H1 (cell line): ENCODE data around the gene ST6GALNAC5. TPM values are rescaled to one million over a fixed set of nuclear protein-coding genes. Genes with fewer than 3 reads are reported as not detected.

ENCODE experiments used
- CTCF ChIA-PET: fragments of 300-600 bp; sonication (Branson Sonifier 250); formaldehyde crosslinking; loops from one replicate; lab custom pipeline; 2021; ENCODE audit not compliant: partially characterized antibody; lab: Charles Lee
- POLR2A ChIA-PET: fragments of 300-600 bp; sonication (Branson Sonifier 250); formaldehyde crosslinking; loops from one replicate; lab custom pipeline; 2021; ENCODE audit warnings: inconsistent platforms; ENCODE audit not compliant: partially characterized antibody; lab: Charles Lee
- DNase-seq, 2 experiments: peaks; one replicate each; pipeline versions ENCODE4 v3.0.0 to v3.0.0-alpha.2; 2010 to 2022; ENCODE audit warnings: low spot score in 2 of 2, low read depth in 1 of 2, mixed read lengths in 1 of 2
- FAIRE-seq: peaks from 2 replicates; lab custom pipeline; 2011; peaks lifted over from hg19 to GRCh38; lab: Jason Lieb, UNC
- H2AFZ ChIP-seq: 2 replicates; pipeline ENCODE4 v1.8.1; 2012; ENCODE audit warnings: low read length, inconsistent platforms
- H2AK5ac ChIP-seq: 2 replicates; pipeline ENCODE4 v1.6.1; 2013; ENCODE audit warnings: low read depth, low read length
- H2BK120ac ChIP-seq: replicated peaks from 2 replicates; pipeline ENCODE3; 2013; ENCODE audit warnings: low read depth, low read length, inconsistent platforms
- H2BK12ac ChIP-seq: 2 replicates; pipeline ENCODE4 v1.6.1; 2013; ENCODE audit warnings: low read depth, low read length
- H2BK15ac ChIP-seq: 2 replicates; pipeline ENCODE4 v1.6.1; 2013; ENCODE audit warnings: low read length
- H2BK20ac ChIP-seq: 2 replicates; pipeline ENCODE4 v1.6.1; 2013; ENCODE audit warnings: low read length
- H2BK5ac ChIP-seq: 2 replicates; pipeline ENCODE4 v1.6.1; 2013; ENCODE audit warnings: low read depth, low read length
- H3K14ac ChIP-seq: 2 replicates; pipeline ENCODE4 v1.6.1; 2013; ENCODE audit warnings: inconsistent platforms; ENCODE audit not compliant: insufficient read length
- H3K18ac ChIP-seq: 2 replicates; pipeline ENCODE4 v1.6.1; 2013; ENCODE audit warnings: low read length; ENCODE audit errors: extremely low read depth
- H3K23ac ChIP-seq: 2 replicates; pipeline ENCODE4 v1.6.1; 2013; ENCODE audit warnings: inconsistent platforms; ENCODE audit not compliant: insufficient read length
- H3K23me2 ChIP-seq: 2 replicates; pipeline ENCODE4 v1.6.1; 2013; ENCODE audit warnings: low read depth, low read length
- H3K27ac ChIP-seq: 2 replicates; pipeline ENCODE4 v1.6.1; 2011; ENCODE audit warnings: low read depth, low read length, inconsistent platforms
- H3K27me3 ChIP-seq, 4 experiments: replicated peaks in 1 of 4; 1 replicate in 1 of 4; 2 replicates in 3 of 4; pipeline versions ENCODE4 v1.6.1 to v1.8.1; 2011 to 2013; ENCODE audit warnings: low read length in 3 of 4, mild to moderate bottlenecking in 3 of 4, inconsistent platforms in 2 of 4, mixed read lengths in 2 of 4, moderate library complexity in 1 of 4; ENCODE audit not compliant: control insufficient read depth in 3 of 4, insufficient read depth in 3 of 4; ENCODE audit errors: extremely low read depth in 1 of 4
- H3K36me3 ChIP-seq, 4 experiments: 2 replicates each; pipeline versions ENCODE4 v1.6.1 to v1.8.1; 2011 to 2013; ENCODE audit warnings: mild to moderate bottlenecking in 4 of 4, low read length in 3 of 4, moderate library complexity in 2 of 4, control low read depth in 1 of 4, inconsistent platforms in 1 of 4; ENCODE audit not compliant: insufficient read depth in 4 of 4, control insufficient read depth in 2 of 4
- H3K4ac ChIP-seq: replicated peaks from 2 replicates; pipeline ENCODE3; 2013; ENCODE audit warnings: low read length, low read depth, mixed read lengths, inconsistent platforms; ENCODE audit not compliant: insufficient read length
- H3K4me1 ChIP-seq, 4 experiments: replicated peaks in 1 of 4; 1 replicate in 1 of 4; 2 replicates in 3 of 4; pipeline versions ENCODE4 v1.6.1 to v1.8.1; 2011 to 2013; ENCODE audit warnings: low read length in 3 of 4, inconsistent platforms in 2 of 4, mixed read lengths in 1 of 4; ENCODE audit not compliant: insufficient read depth in 4 of 4, control insufficient read depth in 3 of 4
- H3K4me2 ChIP-seq, 2 experiments: 2 replicates each; pipeline versions ENCODE4 v1.6.1 to v1.8.1; 2011 to 2013; ENCODE audit warnings: low read depth in 2 of 2, low read length in 2 of 2, control low read depth in 1 of 2, inconsistent platforms in 1 of 2, mild to moderate bottlenecking in 1 of 2; ENCODE audit not compliant: insufficient read depth in 1 of 2
- H3K4me3 ChIP-seq, 4 experiments: fragments of 200-600, 300-600 bp in 1 of 4; sonication (generic), shearing (Covaris generic), sonication (Bioruptor Twin) in 1 of 4; 2 replicates each; pipeline versions ENCODE4 v1.5.1 to v1.8.1; 2011 to 2016; ENCODE audit warnings: low read length in 4 of 4, low read depth in 3 of 4, control low read depth in 2 of 4, inconsistent platforms in 2 of 4, mild to moderate bottlenecking in 2 of 4, mixed read lengths in 1 of 4, moderate library complexity in 1 of 4; ENCODE audit not compliant: insufficient read depth in 2 of 4; ENCODE audit errors: extremely low read depth in 1 of 4
- H3K56ac ChIP-seq: replicated peaks from 2 replicates; pipeline ENCODE3; 2013; ENCODE audit warnings: low read depth, mild to moderate bottlenecking, mixed read lengths, low read length, inconsistent platforms; ENCODE audit not compliant: insufficient read length
- H3K79me1 ChIP-seq: 2 replicates; pipeline ENCODE4 v1.6.1; 2013; ENCODE audit warnings: low read depth, low read length, control low read depth
- H3K79me2 ChIP-seq, 2 experiments: 2 replicates each; pipeline versions ENCODE4 v1.6.1 to v1.8.1; 2012 to 2013; ENCODE audit warnings: low read length in 2 of 2, mild to moderate bottlenecking in 2 of 2, inconsistent platforms in 1 of 2; ENCODE audit not compliant: insufficient read depth in 2 of 2, control insufficient read depth in 1 of 2
- H3K9ac ChIP-seq, 4 experiments: replicated peaks in 1 of 4; 1 replicate in 1 of 4; 2 replicates in 3 of 4; pipeline versions ENCODE4 v1.6.1 to v1.8.1; 2011 to 2013; ENCODE audit warnings: low read depth in 3 of 4, low read length in 3 of 4, control low read depth in 2 of 4, mild to moderate bottlenecking in 2 of 4, moderate library complexity in 2 of 4, inconsistent platforms in 1 of 4; ENCODE audit errors: extremely low read depth in 1 of 4
- H3K9me3 ChIP-seq, 2 experiments: 2 replicates each; pipeline versions ENCODE4 v1.6.1 to v1.8.1; 2012 to 2013; ENCODE audit warnings: mild to moderate bottlenecking in 2 of 2, moderate library complexity in 2 of 2, control low read depth in 1 of 2, inconsistent platforms in 1 of 2, low read depth in 1 of 2, low read length in 1 of 2, mixed read lengths in 1 of 2; ENCODE audit not compliant: insufficient read depth in 2 of 2
- H4K20me1 ChIP-seq, 2 experiments: replicated peaks in 1 of 2; 2 replicates each; pipeline versions ENCODE3 to v1.8.1; 2011 to 2013; ENCODE audit warnings: inconsistent platforms in 2 of 2, low read length in 2 of 2, mild to moderate bottlenecking in 1 of 2; ENCODE audit not compliant: insufficient read depth in 2 of 2, control insufficient read depth in 1 of 2
- H4K5ac ChIP-seq: 2 replicates; pipeline ENCODE4 v1.6.1; 2013; ENCODE audit warnings: low read length, low read depth, mixed read lengths, inconsistent platforms; ENCODE audit not compliant: insufficient read length
- H4K8ac ChIP-seq: 2 replicates; pipeline ENCODE4 v1.8.0; 2013; ENCODE audit warnings: mild to moderate bottlenecking, moderate library complexity, low read length, inconsistent platforms; ENCODE audit not compliant: insufficient read depth; ENCODE audit errors: extremely low read depth
- H4K91ac ChIP-seq: replicated peaks from 2 replicates; pipeline ENCODE3; 2013; ENCODE audit warnings: low read length, mixed read lengths, inconsistent platforms; ENCODE audit not compliant: insufficient read length
- ASH2L ChIP-seq: fragments of 200-600, 300-600 bp; sonication (generic); IDR thresholded peaks from one replicate; pipeline ENCODE4 v1.7.1; 2017; ENCODE audit warnings: low read length
- SRF ChIP-seq: IDR thresholded peaks from 2 replicates; pipeline ENCODE4 v1.6.1; 2011; ENCODE audit warnings: mild to moderate bottlenecking, low read depth, low read length, moderate library complexity
- WGBS, 2 experiments: shearing (Covaris generic) in 1 of 2; methylation state at CpG; one replicate each; pipeline versions ENCODE4 v1.1.6 to v1.1.7; 2013 to 2015; ENCODE audit warnings: low lambda C conversion rate in 2 of 2, mixed read lengths in 2 of 2, inconsistent platforms in 1 of 2, low coverage in 1 of 2, missing lambda C conversion rate in 1 of 2; ENCODE audit not compliant: insufficient replicate concordance in 2 of 2, insufficient coverage in 1 of 2, insufficient read length in 1 of 2; ENCODE audit errors: extremely low coverage in 1 of 2, missing lambda C conversion rate in 1 of 2; 5-methylcytosine and 5-hydroxymethylcytosine counted together
- polyA plus RNA-seq, 7 experiments: library from polyadenylated mRNA; depleted of rRNA in 3 of 7; stranded (reverse) in 5 of 7; unstranded in 2 of 7; fragments of >200 nt in 5 of 7; fragments of 200-250 nt in 2 of 7; gene quantifications; 1 replicate in 5 of 7; 2 replicates in 1 of 7; 4 replicates in 1 of 7; pipeline versions ENCODE4 v1.2.1 to v1.2.3, GENCODE V29; 2011 to 2013; ENCODE audit warnings: missing spikeins in 2 of 7, mixed read lengths in 2 of 7
- total RNA-seq: library from RNA; stranded (reverse); fragmentation: NEBNext Ultra II Directional; extraction: Animal tissue kit (Norgen Biotek cat#: 25700); gene quantifications from 2 replicates; pipeline ENCODE4 v1.2.1, GENCODE V29; 2021

Gene ST6GALNAC5
- total and polyA plus RNA-seq, 2 of the 8 experiments (the other 6 are each of a cell fraction or from before 2014, with no cell fraction given): 6.2 to 7.3 TPM

DNA sequence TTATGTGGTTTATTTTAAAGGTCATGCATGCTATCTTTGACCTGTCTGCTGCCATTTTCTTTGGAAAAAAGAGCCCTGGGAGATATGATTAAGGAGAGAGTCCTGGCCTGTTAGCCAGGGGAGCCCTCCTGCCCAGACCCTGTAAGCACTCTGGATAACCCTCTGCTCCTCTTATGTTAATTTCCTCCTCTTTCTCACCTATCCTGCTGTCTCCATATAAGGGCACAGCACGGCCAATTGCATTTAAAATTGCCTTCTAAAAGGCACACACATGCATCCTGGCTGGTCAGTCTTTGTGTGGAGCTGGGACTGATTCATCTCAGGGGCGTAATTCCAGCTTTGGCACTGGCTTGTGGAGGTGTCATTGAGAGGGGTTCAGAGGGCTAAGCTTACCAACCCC, 158.9 kb downstream of the ST6GALNAC5 start:
- H3K4me1 ChIP-seq: peaks cover 0 to 5% (median 2%) of the 10 kb centered on the region in 4 experiments; a peak in 4 of 7 replicates
- DNase-seq: no peak
- no peak for FAIRE-seq
- no peaks in the 10 kb centered on the region for H3K79me1 ChIP-seq
- H3K18ac ChIP-seq: no peak overlapping the region
- H3K4me3 ChIP-seq: no peak overlapping the region
- CTCF ChIA-PET: interaction anchor here (1.2 kb wide), 1 partner anchor 638 kb away, joined by 3 read pairs; no protein-coding TSS in a partner anchor
- H2BK120ac ChIP-seq: no peak overlapping the region
- H3K27ac ChIP-seq: no peak overlapping the region
- POLR2A ChIA-PET: no interaction called here
- no peak overlapping the region for H3K14ac ChIP-seq
- H2BK12ac ChIP-seq: no peak overlapping the region
- TF ChIP-seq SRF (peak; percentile 91), ASH2L (no peak)
- no peak overlapping the region for H2AK5ac ChIP-seq
- H3K9ac ChIP-seq: no peak overlapping the region
- H3K79me2 ChIP-seq: no peaks in the 10 kb centered on the region
- no peak overlapping the region for H4K91ac ChIP-seq
- no peaks in the 10 kb centered on the region for H4K20me1 ChIP-seq
- 62% methylated on average over 2 of the region's 2 CpGs; no CpG with 5 or more reads in 1 of the 2 experiments for WGBS, 2 experiments
- H3K56ac ChIP-seq: no peak overlapping the region
- H3K36me3 ChIP-seq: no peaks in the 10 kb centered on the region
- H3K9me3 ChIP-seq: no peaks in the 10 kb centered on the region
- no peak overlapping the region for H4K8ac ChIP-seq
- H2BK5ac ChIP-seq: no peak overlapping the region
- H3K27me3 ChIP-seq: no peaks in the 10 kb centered on the region
- no peak overlapping the region for H3K23ac ChIP-seq
- no peaks in the 10 kb centered on the region for H3K23me2 ChIP-seq
- no peak overlapping the region for H3K4ac ChIP-seq
- no peak overlapping the region for H2BK15ac ChIP-seq
- H2AFZ ChIP-seq: no peak overlapping the region
- peak overlapping the region in 1 of 2 experiments; percentile 6; a peak in 2 of 4 replicates for H3K4me2 ChIP-seq
- H2BK20ac ChIP-seq: no peak overlapping the region; the same call in 1 of the 2 replicates
- H4K5ac ChIP-seq: no peak overlapping the region
